ENCODE data around the gene DIP2C.

DNA sequence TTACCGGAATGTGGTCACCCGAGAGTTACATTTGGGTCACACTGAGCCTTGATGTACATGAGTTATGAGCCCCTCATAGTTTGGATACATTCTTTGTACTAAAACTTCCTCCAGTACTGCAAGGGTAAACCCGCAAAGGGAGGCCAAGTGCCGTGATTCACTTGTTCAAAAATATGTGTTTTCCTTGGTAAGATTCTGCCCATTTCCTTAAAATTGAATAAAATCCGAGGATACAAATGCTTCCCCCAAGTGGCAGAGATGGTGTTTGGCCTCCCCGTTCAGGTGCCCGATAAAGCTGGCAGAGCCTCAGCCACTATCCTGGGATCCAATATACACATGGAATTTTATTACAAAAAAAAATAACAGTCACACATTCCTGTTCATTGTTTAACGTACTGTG lies 268.3 kb downstream of the DIP2C start:
- TF ChIP-seq, protein P1, sequence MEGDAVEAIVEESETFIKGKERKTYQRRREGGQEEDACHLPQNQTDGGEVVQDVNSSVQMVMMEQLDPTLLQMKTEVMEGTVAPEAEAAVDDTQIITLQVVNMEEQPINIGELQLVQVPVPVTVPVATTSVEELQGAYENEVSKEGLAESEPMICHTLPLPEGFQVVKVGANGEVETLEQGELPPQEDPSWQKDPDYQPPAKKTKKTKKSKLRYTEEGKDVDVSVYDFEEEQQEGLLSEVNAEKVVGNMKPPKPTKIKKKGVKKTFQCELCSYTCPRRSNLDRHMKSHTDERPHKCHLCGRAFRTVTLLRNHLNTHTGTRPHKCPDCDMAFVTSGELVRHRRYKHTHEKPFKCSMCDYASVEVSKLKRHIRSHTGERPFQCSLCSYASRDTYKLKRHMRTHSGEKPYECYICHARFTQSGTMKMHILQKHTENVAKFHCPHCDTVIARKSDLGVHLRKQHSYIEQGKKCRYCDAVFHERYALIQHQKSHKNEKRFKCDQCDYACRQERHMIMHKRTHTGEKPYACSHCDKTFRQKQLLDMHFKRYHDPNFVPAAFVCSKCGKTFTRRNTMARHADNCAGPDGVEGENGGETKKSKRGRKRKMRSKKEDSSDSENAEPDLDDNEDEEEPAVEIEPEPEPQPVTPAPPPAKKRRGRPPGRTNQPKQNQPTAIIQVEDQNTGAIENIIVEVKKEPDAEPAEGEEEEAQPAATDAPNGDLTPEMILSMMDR (conservative IDR thresholded peaks at IDR 0.05) = no peak
- TF ChIP-seq ZFX (IDR thresholded peaks at IDR 0.05) = no peak
